ENCODE results near the gene IL7R. TPM values are rescaled to one million over a fixed set of nuclear protein-coding genes. Genes with fewer than 3 reads are reported as not detected.

IL7R gene
- 2.4 TPM for polyA plus RNA-seq (ENCODE audit: insufficient read length)

- no peak for DNase-seq (ENCODE audit: low read depth)
Measured at GRCh38 chr5:35856765-35857351, at the start of gene IL7R. IL7R (plus strand) TSS chr5:35856891; CDS start chr5:35856978, 87 bp downstream.

GRCh38 chr5:35810601-35811000 lies 46.1 kb upstream of the IL7R start:
- no peak for DNase-seq (ENCODE audit: low read depth)

- DNase-seq (ENCODE audit: low read depth), result no peak
Measured at GRCh38 chr5:35811108-35811741, 45.5 kb upstream of the IL7R start.

- no peak for DNase-seq (ENCODE audit: low read depth)
Measured at GRCh38 chr5:35813521-35813920, 43.2 kb upstream of the IL7R start.

GRCh38 chr5:35815089-35815936 lies 41.4 kb upstream of the IL7R start:
- DNase-seq (ENCODE audit: low read depth), result no peak

- DNase-seq (ENCODE audit: low read depth), result no peak
Measured at GRCh38 chr5:35816881-35817521, 39.7 kb upstream of the IL7R start.

- no peak for DNase-seq (ENCODE audit: low read depth)
Measured at GRCh38 chr5:35819026-35819425, 37.7 kb upstream of the IL7R start.

- DNase-seq (ENCODE audit: low read depth), result no peak
Measured at GRCh38 chr5:35819668-35820067, 37.0 kb upstream of the IL7R start.

- no peak for DNase-seq (ENCODE audit: low read depth)
Measured at GRCh38 chr5:35820735-35821134, 36.0 kb upstream of the IL7R start.

- DNase-seq (ENCODE audit: low read depth), result no peak
Measured at GRCh38 chr5:35821513-35821912, 35.2 kb upstream of the IL7R start.

- DNase-seq (ENCODE audit: low read depth), result no peak
Measured at GRCh38 chr5:35822511-35822910, 34.2 kb upstream of the IL7R start.

GRCh38 chr5:35823347-35824098 lies 33.2 kb upstream of the IL7R start:
- DNase-seq (ENCODE audit: low read depth), result no peak

GRCh38 chr5:35826056-35826455 lies 30.6 kb upstream of the IL7R start:
- DNase-seq (ENCODE audit: low read depth), result no peak

GRCh38 chr5:35826554-35826953 lies 30.1 kb upstream of the IL7R start:
- no peak for DNase-seq (ENCODE audit: low read depth)

- no peak for DNase-seq (ENCODE audit: low read depth)
Measured at GRCh38 chr5:35828082-35828598, 28.6 kb upstream of the IL7R start.

GRCh38 chr5:35830587-35830986 lies 26.1 kb upstream of the IL7R start:
- DNase-seq (ENCODE audit: low read depth), result no peak

- no peak for DNase-seq (ENCODE audit: low read depth)
Measured at GRCh38 chr5:35832762-35833161, 23.9 kb upstream of the IL7R start.

- no peak for DNase-seq (ENCODE audit: low read depth)
Measured at GRCh38 chr5:35833224-35833623, 23.5 kb upstream of the IL7R start.

GRCh38 chr5:35835796-35836742 lies 20.6 kb upstream of the IL7R start:
- DNase-seq (ENCODE audit: low read depth), result no peak

- no peak for DNase-seq (ENCODE audit: low read depth)
Measured at GRCh38 chr5:35838370-35839042, 18.2 kb upstream of the IL7R start.
